Measurements from ENCODE around the gene CARD11.

The CARD11 gene

DNA sequence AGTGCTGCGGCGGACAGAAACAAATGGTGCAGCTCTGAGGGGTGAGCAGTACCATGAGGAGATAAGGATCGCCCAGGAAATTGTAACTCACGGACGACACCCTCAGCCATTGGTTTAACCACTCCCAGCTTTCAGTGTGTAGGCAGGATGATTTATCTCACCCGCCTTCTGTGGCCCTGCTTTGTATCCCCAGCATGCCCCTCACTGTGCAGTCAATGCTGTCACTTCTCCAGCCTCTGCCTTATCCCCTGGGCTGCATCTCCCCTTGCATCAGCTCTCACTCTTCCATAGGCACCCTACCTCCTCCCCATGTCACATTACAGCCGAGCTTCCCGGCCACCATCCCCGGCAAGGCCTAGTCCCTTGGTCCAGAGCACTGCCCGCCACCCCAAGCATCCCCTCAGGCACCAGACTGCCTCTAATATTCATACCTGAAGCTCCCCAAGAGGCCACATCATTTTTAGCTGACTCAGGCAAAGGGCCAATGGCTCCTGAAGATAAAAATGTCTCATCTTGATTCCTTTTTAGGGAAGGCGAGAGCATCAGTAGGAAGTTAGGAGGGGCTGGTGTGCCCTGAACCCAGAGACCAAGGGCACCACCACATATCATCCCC, 77.1 kb downstream of the CARD11 start:
- no peak for TF ChIP-seq POLR2AphosphoS5 (IDR thresholded peaks at IDR 0.05; ENCODE audit: low read depth, low read length)
- no peak for TF ChIP-seq FOXP2 (optimal IDR thresholded peaks at IDR 0.05; ENCODE audit: borderline replicate concordance, extremely low read depth, extremely low read length, insufficient read depth)
- TF ChIP-seq SIN3A (IDR thresholded peaks at IDR 0.05; ENCODE audit: borderline replicate concordance, insufficient read depth, low read length) = no peak
- no peak for TF ChIP-seq TAF1 (IDR thresholded peaks at IDR 0.05; ENCODE audit: borderline replicate concordance, insufficient read depth, low read length)
- TF ChIP-seq, protein P1, sequence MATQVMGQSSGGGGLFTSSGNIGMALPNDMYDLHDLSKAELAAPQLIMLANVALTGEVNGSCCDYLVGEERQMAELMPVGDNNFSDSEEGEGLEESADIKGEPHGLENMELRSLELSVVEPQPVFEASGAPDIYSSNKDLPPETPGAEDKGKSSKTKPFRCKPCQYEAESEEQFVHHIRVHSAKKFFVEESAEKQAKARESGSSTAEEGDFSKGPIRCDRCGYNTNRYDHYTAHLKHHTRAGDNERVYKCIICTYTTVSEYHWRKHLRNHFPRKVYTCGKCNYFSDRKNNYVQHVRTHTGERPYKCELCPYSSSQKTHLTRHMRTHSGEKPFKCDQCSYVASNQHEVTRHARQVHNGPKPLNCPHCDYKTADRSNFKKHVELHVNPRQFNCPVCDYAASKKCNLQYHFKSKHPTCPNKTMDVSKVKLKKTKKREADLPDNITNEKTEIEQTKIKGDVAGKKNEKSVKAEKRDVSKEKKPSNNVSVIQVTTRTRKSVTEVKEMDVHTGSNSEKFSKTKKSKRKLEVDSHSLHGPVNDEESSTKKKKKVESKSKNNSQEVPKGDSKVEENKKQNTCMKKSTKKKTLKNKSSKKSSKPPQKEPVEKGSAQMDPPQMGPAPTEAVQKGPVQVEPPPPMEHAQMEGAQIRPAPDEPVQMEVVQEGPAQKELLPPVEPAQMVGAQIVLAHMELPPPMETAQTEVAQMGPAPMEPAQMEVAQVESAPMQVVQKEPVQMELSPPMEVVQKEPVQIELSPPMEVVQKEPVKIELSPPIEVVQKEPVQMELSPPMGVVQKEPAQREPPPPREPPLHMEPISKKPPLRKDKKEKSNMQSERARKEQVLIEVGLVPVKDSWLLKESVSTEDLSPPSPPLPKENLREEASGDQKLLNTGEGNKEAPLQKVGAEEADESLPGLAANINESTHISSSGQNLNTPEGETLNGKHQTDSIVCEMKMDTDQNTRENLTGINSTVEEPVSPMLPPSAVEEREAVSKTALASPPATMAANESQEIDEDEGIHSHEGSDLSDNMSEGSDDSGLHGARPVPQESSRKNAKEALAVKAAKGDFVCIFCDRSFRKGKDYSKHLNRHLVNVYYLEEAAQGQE (IDR thresholded peaks at IDR 0.05; ENCODE audit: insufficient read depth in 1 of 2, low read depth in 2 of 2, low read length in 2 of 2) = no peak

- TF ChIP-seq, protein P1 (IDR thresholded peaks at IDR 0.05; ENCODE audit: insufficient read depth in 1 of 2, low read depth in 2 of 2, low read length in 2 of 2) = no peak
- TF ChIP-seq TAF1 (IDR thresholded peaks at IDR 0.05; ENCODE audit: borderline replicate concordance, insufficient read depth, low read length) (no peak), POLR2AphosphoS5 (IDR thresholded peaks at IDR 0.05; ENCODE audit: low read depth, low read length) (no peak), SIN3A (IDR thresholded peaks at IDR 0.05; ENCODE audit: borderline replicate concordance, insufficient read depth, low read length) (no peak)
Measured at GRCh38 chr7:2965745-2966270, 77.9 kb downstream of the CARD11 start.

DNA sequence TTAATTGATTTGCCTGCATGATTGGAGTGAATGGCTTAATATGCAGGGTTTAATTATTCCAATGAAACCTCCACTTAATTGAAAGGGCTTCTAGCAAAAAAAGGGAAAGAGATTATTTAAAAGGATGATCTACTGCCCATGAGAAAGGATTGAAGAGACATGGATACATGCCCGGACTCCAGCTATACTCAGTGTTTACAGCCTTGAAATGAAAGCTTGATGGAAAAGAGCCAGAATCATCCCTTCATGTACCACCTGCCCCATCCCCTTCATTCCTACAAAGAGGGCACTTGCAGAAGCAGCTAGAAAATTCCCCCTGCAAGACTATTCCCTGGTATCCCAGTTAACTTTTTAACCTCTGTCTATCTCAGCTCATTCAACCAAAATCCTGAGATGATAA, 78.4 kb downstream of the CARD11 start:
- no peak for TF ChIP-seq SIN3A (IDR thresholded peaks at IDR 0.05; ENCODE audit: borderline replicate concordance, insufficient read depth, low read length)
- no peak for TF ChIP-seq TAF1 (IDR thresholded peaks at IDR 0.05; ENCODE audit: borderline replicate concordance, insufficient read depth, low read length)
- no peak for TF ChIP-seq POLR2AphosphoS5 (IDR thresholded peaks at IDR 0.05; ENCODE audit: low read depth, low read length)
- TF ChIP-seq, protein P1 (IDR thresholded peaks at IDR 0.05; ENCODE audit: insufficient read depth in 1 of 2, low read depth in 2 of 2, low read length in 2 of 2) = no peak
- TF ChIP-seq FOXP2 (optimal IDR thresholded peaks at IDR 0.05; ENCODE audit: borderline replicate concordance, extremely low read depth, extremely low read length, insufficient read depth) = no peak

DNA sequence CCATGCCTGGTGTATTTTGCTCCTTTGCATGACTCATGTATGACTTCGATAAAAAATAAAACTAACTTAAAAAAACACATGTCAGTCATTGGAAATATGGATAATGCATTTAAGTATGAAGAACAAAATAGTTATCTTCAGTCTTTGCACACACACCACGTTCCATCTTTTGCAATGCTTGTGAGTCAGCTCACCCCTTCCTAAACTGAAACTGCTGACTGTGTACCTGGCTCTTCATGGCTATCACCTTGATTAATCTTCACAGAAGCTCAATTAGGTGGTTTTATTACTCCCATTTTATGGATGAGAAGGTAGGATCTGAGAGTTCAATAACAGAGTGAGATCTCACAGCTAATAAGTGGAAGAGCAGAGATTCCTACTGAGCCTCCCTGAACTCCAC, 79.5 kb downstream of the CARD11 start:
- TF ChIP-seq FOXP2 (optimal IDR thresholded peaks at IDR 0.05; ENCODE audit: borderline replicate concordance, extremely low read depth, extremely low read length, insufficient read depth) (no peak), SIN3A (IDR thresholded peaks at IDR 0.05; ENCODE audit: borderline replicate concordance, insufficient read depth, low read length) (no peak), TAF1 (IDR thresholded peaks at IDR 0.05; ENCODE audit: borderline replicate concordance, insufficient read depth, low read length) (no peak), POLR2AphosphoS5 (IDR thresholded peaks at IDR 0.05; ENCODE audit: low read depth, low read length) (no peak)
- TF ChIP-seq, protein P1 (IDR thresholded peaks at IDR 0.05; ENCODE audit: insufficient read depth in 1 of 2, low read depth in 2 of 2, low read length in 2 of 2) = no peak

All from PFSK-1 (cell line).